B cell (primary cell): ENCODE results near the gene TMEM229A.

Experiments
- EZH2 ChIP-seq: IDR thresholded peaks from 2 replicates; pipeline ENCODE4 v1.6.1; 2012; ENCODE audit warnings: borderline replicate concordance, low read depth, mild to moderate bottlenecking, moderate library complexity, low read length; ENCODE audit not compliant: insufficient read depth, poor library complexity, severe bottlenecking
- TF ChIP-seq, protein P1 (sequence below): fragments of 200-600 bp; IDR thresholded peaks from one replicate; pipeline ENCODE4 v1.8.0; 2022; ENCODE audit warnings: antibody characterized with exemption, mild to moderate bottlenecking

DNA sequence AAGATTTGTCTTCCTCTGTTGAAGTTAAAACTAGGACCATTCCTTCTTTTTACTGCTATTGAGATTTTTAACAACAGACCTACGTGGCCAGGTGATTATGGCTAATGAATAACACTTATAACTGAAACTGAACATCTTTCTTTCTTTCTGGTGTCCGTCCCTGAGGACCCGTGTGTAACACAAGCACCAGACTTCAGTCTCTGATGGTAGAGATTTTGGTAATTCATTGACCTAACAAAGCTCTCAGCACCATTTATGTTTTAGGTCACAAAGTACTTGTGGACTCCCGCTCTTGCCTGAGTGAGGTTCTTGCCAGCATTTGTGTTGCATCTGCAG, 40.4 kb upstream of the TMEM229A start:
- TF ChIP-seq, protein P1, sequence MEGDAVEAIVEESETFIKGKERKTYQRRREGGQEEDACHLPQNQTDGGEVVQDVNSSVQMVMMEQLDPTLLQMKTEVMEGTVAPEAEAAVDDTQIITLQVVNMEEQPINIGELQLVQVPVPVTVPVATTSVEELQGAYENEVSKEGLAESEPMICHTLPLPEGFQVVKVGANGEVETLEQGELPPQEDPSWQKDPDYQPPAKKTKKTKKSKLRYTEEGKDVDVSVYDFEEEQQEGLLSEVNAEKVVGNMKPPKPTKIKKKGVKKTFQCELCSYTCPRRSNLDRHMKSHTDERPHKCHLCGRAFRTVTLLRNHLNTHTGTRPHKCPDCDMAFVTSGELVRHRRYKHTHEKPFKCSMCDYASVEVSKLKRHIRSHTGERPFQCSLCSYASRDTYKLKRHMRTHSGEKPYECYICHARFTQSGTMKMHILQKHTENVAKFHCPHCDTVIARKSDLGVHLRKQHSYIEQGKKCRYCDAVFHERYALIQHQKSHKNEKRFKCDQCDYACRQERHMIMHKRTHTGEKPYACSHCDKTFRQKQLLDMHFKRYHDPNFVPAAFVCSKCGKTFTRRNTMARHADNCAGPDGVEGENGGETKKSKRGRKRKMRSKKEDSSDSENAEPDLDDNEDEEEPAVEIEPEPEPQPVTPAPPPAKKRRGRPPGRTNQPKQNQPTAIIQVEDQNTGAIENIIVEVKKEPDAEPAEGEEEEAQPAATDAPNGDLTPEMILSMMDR, result no peak
- TF ChIP-seq EZH2, result no peak
